SK-N-MC (cell line): ENCODE results near the gene FREM1.

ENCODE experiments used
- EZH2 ChIP-seq: fragments of 200-600 bp; sonication (generic); IDR thresholded peaks from one replicate; pipeline ENCODE4 v1.6.1; 2017; ENCODE audit warnings: antibody characterized with exemption
- FOXP2 ChIP-seq: optimal IDR thresholded peaks from 2 replicates; pipeline ENCODE3; 2011; ENCODE audit warnings: mild to moderate bottlenecking, moderate library complexity; ENCODE audit not compliant: insufficient read depth; ENCODE audit errors: extremely low read length, control extremely low read depth
- POLR2AphosphoS5 ChIP-seq: IDR thresholded peaks from 2 replicates; pipeline ENCODE4 v1.6.1; 2012; ENCODE audit warnings: mild to moderate bottlenecking, low read depth, low read length, borderline replicate concordance

DNA sequence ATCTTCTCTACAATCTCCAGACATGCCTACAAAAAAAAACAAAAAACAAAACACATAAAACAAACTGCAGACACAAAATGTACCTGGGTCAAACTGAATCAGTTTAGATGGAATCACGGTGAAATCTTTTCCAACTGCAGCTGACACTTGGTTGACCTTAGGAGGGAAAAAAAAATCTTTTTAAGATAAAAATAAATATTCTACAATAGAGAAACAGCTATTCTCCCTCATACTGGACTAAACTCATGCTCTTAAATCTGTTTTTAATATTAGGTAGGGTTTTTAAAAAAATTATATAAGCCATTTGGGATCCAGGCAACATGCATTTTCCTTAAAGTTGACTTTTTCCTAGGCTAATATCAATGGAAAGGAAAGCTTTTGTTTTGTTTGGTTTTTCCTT lies 153.9 kb downstream of the FREM1 start:
- no peak for TF ChIP-seq POLR2AphosphoS5
- no peak for TF ChIP-seq EZH2
- TF ChIP-seq FOXP2, result no peak
